OCI-LY3 (cell line): Measurements from ENCODE around the gene DNAH10.

ENCODE experiments used
- H2AFZ ChIP-seq: fragments of 200-600, 300-600 bp; shearing (Covaris generic); 2 replicates; pipeline ENCODE4 v1.6.0; 2014; ENCODE audit warnings: antibody characterized with exemption, low read depth, low read length
- H3K27ac ChIP-seq: fragments of 200-600, 300-600 bp; sonication (generic); 2 replicates; pipeline ENCODE4 v1.5.1; 2014; ENCODE audit warnings: mild to moderate bottlenecking, low read length, moderate library complexity, mixed read lengths
- H3K27me3 ChIP-seq: fragments of 200-600, 300-600 bp; sonication (generic); 2 replicates; pipeline ENCODE4 v1.6.1; 2014; ENCODE audit warnings: low read depth, low read length, mixed read lengths
- H3K36me3 ChIP-seq: fragments of 200-600, 300-600 bp; sonication (generic); replicated peaks from 2 replicates; pipeline ENCODE3; 2014; ENCODE audit warnings: low read depth, low read length, mixed read lengths
- H3K4me1 ChIP-seq: fragments of 300-600, 200-600 bp; sonication (generic); 2 replicates; pipeline ENCODE4 v1.6.1; 2014; ENCODE audit warnings: low read length, mixed read lengths
- H3K4me2 ChIP-seq: fragments of 200-600, 300-600 bp; sonication (generic); 2 replicates; pipeline ENCODE4 v1.6.1; 2014; ENCODE audit warnings: low read length, mixed read lengths
- H3K4me3 ChIP-seq: fragments of 300-600, 200-600 bp; sonication (generic); 2 replicates; pipeline ENCODE4 v1.5.1; 2014; ENCODE audit warnings: antibody characterized with exemption, mild to moderate bottlenecking, low read length, moderate library complexity
- H3K79me2 ChIP-seq: fragments of 300-600, 200-600 bp; shearing (Covaris generic); 2 replicates; pipeline ENCODE4 v1.6.1; 2014; ENCODE audit warnings: mild to moderate bottlenecking, low read length, mixed read lengths
- H3K9ac ChIP-seq: fragments of 300-600, 200-600 bp; shearing (Covaris generic); 2 replicates; pipeline ENCODE4 v1.6.0; 2014; ENCODE audit warnings: mild to moderate bottlenecking, low read length, moderate library complexity
- H3K9me3 ChIP-seq: fragments of 200-600, 300-600 bp; shearing (Covaris generic); 2 replicates; pipeline ENCODE4 v1.6.1; 2014; ENCODE audit warnings: low read length, mixed read lengths; ENCODE audit not compliant: insufficient read depth
- H4K20me1 ChIP-seq: fragments of 200-600, 300-600 bp; sonication (generic); 2 replicates; pipeline ENCODE4 v1.6.1; 2016; ENCODE audit warnings: low read length, mixed read lengths; ENCODE audit not compliant: insufficient read depth
- CTCF ChIP-seq: fragments of 200-600, 300-600 bp; sonication (generic); IDR thresholded peaks from 2 replicates; pipeline ENCODE4 v1.5.1; 2014; ENCODE audit warnings: antibody characterized with exemption, low read length, low read depth
- EZH2phosphoT487 ChIP-seq: fragments of 200-600 bp; shearing (Covaris generic); IDR thresholded peaks from 2 replicates; pipeline ENCODE4 v1.6.1; 2018; ENCODE audit warnings: antibody characterized with exemption, mixed run types, low read depth

The DNAH10 gene

DNA sequence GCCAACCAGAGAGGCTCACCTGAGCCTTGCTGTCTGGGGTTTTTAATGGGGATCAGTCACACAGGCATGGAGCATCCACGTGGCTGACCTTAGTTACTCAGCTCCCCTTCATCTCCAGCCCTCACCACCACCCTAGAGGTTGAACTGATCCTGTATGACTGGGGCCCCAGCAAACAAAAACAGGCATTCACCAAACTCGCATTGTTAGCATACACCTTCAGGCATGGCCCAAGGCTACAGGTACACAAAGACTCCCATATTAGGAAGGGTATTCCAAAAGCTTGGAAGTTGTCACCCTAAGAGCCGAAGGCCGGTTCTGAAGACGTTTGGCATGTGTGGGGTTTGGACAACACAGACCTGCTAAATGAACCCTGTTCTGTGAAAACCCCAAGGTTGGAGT lies 10.0 kb downstream of the DNAH10 start:
- no peaks in the 10 kb centered on the region for H3K9me3 ChIP-seq
- no peak overlapping the region for H3K27ac ChIP-seq
- H3K27me3 ChIP-seq = peaks cover 13% of the 10 kb centered on the region; the same call in 1 of the 2 replicates
- H4K20me1 ChIP-seq = no peaks in the 10 kb centered on the region
- no peak overlapping the region for H3K9ac ChIP-seq
- H3K4me2 ChIP-seq = no peak overlapping the region
- H2AFZ ChIP-seq = no peak overlapping the region
- no peaks in the 10 kb centered on the region for H3K36me3 ChIP-seq
- H3K79me2 ChIP-seq = no peaks in the 10 kb centered on the region
- no peak overlapping the region for H3K4me3 ChIP-seq
- H3K4me1 ChIP-seq = no peaks in the 10 kb centered on the region
- no peak for TF ChIP-seq EZH2phosphoT487
- no peak for TF ChIP-seq CTCF

DNA sequence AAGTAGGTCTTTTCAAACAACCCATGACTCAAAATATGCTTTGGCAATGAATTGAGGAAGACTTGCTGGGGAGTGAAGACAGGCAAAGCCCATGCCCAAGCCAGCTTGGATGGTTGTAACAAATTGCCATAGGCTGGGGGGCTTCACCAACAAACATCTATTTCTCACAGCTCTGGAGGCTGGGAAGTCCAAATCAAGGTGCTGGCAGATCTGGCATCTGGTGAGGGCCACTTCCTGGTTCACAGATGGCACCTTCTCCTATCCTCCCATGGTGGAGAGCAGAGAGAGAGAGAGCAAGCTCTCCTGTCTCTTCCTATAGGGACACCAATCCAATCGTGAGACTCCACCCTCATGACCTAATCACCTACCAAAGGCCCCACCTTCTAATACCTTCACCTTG lies 11.3 kb downstream of the DNAH10 start:
- Histone ChIP-seq H3K27me3 (peaks cover 13% of the 10 kb centered on the region; the same call in 1 of the 2 replicates), H3K27ac (no peak overlapping the region), H4K20me1 (no peaks in the 10 kb centered on the region), H3K4me3 (no peak overlapping the region), H3K4me2 (no peak overlapping the region), H3K9ac (no peak overlapping the region), H3K79me2 (no peaks in the 10 kb centered on the region), H3K4me1 (no peaks in the 10 kb centered on the region), H2AFZ (no peak overlapping the region), H3K9me3 (no peaks in the 10 kb centered on the region), H3K36me3 (no peaks in the 10 kb centered on the region)
- TF ChIP-seq EZH2phosphoT487 (no peak), CTCF (no peak)

DNA sequence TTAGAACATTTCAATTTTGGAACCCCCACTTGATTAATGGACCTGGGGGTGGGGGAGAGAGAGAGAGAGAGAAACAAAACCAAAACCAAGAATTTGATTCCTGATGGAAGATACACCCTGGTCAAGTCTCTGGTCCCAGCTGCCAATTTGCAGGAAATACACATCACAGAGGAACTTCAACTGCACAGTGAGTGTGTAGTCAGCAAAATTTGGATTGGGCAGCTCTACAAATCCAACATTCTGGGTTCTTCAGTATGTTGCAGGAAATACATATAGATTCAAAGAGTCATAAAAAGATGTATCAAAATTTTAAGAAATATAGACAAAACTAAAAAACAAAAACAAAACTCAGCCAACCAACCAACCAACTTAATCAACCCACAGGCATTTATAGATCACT lies 17.4 kb downstream of the DNAH10 start:
- TF ChIP-seq CTCF (no peak), EZH2phosphoT487 (no peak)
- no peak overlapping the region for H3K9ac ChIP-seq

GRCh38 chr12:123782997-123783792 lies 21.1 kb downstream of the DNAH10 start:
- Histone ChIP-seq H3K4me2 (no peak overlapping the region), H3K27ac (no peak overlapping the region), H3K9me3 (no peaks in the 10 kb centered on the region), H3K9ac (no peak overlapping the region), H4K20me1 (no peaks in the 10 kb centered on the region), H2AFZ (no peak overlapping the region), H3K36me3 (no peaks in the 10 kb centered on the region), H3K4me1 (no peaks in the 10 kb centered on the region), H3K27me3 (peaks cover 7% of the 10 kb centered on the region; the same call in 1 of the 2 replicates), H3K4me3 (no peak overlapping the region), H3K79me2 (no peaks in the 10 kb centered on the region)
- TF ChIP-seq EZH2phosphoT487 = no peak
- TF ChIP-seq CTCF = no peak

More for the DNA sequence above, 17.4 kb downstream of the DNAH10 start:
- peaks cover 5% of the 10 kb centered on the region; the same call in 1 of the 2 replicates for H3K27me3 ChIP-seq
- H3K36me3 ChIP-seq = no peaks in the 10 kb centered on the region
- no peaks in the 10 kb centered on the region for H3K79me2 ChIP-seq
- no peak overlapping the region for H3K4me3 ChIP-seq
- H4K20me1 ChIP-seq = no peaks in the 10 kb centered on the region
- H3K4me2 ChIP-seq = no peak overlapping the region
- no peaks in the 10 kb centered on the region for H3K9me3 ChIP-seq
- H3K4me1 ChIP-seq = no peaks in the 10 kb centered on the region
- no peak overlapping the region for H2AFZ ChIP-seq
- no peak overlapping the region for H3K27ac ChIP-seq
